C4-2B (cell line): Measurements from ENCODE around the gene ZNF367.
A peak's percentile ranks its signal among the peaks of the same experiment; 100 is the strongest.

Experiments used
- H3K27ac ChIP-seq: fragments of 450-650 bp; 2 replicates; pipeline ENCODE4 v1.5.1; 2017
- ZFX ChIP-seq: fragments of 450-650 bp; IDR thresholded peaks from 2 replicates; pipeline ENCODE4 v1.6.1; 2017
- TF ChIP-seq, protein P1 (sequence below): fragments of 450-650 bp; conservative IDR thresholded peaks from 2 replicates; pipeline ENCODE4 v1.5.1; 2017; ENCODE audit warnings: mild to moderate bottlenecking

The ZNF367 gene

DNA sequence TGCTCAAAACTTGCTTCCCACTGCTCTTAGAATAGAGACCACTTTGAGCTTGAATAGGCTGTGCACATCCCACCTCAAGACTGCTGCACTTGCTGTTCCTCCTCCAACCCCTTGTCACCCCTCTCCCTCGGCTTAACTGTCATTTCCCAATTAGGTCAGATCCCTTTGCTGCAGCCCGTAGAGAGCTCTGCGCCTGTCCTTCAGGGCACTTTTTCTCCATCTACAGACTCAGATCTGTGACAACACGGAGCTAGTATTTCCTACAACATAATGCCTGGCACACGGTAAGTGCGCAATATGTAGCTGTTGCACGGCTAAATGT lies 31.3 kb upstream of the ZNF367 start:
- TF ChIP-seq, protein P1, sequence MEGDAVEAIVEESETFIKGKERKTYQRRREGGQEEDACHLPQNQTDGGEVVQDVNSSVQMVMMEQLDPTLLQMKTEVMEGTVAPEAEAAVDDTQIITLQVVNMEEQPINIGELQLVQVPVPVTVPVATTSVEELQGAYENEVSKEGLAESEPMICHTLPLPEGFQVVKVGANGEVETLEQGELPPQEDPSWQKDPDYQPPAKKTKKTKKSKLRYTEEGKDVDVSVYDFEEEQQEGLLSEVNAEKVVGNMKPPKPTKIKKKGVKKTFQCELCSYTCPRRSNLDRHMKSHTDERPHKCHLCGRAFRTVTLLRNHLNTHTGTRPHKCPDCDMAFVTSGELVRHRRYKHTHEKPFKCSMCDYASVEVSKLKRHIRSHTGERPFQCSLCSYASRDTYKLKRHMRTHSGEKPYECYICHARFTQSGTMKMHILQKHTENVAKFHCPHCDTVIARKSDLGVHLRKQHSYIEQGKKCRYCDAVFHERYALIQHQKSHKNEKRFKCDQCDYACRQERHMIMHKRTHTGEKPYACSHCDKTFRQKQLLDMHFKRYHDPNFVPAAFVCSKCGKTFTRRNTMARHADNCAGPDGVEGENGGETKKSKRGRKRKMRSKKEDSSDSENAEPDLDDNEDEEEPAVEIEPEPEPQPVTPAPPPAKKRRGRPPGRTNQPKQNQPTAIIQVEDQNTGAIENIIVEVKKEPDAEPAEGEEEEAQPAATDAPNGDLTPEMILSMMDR: no peak
- TF ChIP-seq ZFX: no peak
- H3K27ac ChIP-seq: no peak overlapping the region

DNA sequence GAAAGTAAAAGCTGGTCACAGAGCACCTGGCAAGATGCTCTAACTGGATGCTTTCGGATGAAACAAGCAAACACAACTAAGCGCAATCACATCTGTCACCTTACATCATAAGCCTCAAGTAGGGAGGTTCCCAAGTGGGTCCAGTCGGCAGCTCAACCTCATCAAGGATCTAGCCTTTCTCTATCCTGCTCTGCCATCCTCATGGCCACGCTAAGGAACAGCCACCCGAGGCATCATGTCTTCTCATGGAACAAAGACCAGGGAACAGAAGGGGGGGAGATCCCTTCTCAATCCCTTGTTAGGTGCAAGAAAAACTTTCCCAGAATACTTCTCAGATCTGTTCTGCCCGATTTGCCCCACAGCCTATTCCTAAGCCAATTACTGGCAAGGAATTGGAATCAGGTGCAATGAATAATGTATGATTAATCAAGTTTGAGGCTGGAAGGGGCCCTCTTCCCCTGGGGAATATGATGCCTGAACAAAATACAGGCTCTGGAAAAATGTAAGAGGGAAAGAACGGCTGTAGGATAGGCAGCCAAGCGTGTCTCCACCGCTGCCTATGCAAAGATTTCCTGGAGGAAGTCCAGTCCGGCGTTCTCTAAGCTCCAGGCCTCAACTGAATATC lies 30.5 kb upstream of the ZNF367 start:
- H3K27ac ChIP-seq: no peak overlapping the region
- TF ChIP-seq, protein P1: no peak
- no peak for TF ChIP-seq ZFX

DNA sequence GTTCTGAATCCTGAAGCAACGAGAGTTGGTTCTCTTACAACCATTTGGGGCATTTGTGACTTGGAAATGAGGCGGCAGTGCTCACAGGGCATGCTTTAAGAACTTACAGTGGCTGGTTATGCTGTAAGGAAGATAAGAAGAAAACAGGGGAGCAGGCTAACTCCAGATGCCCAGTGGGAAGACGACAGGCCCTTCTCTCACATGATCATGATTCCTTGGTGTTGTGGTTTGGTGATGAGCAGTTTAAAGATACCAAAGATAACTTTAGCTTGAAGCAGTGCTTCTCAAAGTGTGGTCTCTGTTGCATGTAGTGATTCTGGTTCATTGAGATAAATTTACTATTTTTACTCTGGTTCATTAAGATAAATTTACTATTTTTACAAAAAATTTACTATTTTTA lies 29.2 kb upstream of the ZNF367 start:
- no peak overlapping the region for H3K27ac ChIP-seq
- TF ChIP-seq, protein P1: no peak
- no peak for TF ChIP-seq ZFX

DNA sequence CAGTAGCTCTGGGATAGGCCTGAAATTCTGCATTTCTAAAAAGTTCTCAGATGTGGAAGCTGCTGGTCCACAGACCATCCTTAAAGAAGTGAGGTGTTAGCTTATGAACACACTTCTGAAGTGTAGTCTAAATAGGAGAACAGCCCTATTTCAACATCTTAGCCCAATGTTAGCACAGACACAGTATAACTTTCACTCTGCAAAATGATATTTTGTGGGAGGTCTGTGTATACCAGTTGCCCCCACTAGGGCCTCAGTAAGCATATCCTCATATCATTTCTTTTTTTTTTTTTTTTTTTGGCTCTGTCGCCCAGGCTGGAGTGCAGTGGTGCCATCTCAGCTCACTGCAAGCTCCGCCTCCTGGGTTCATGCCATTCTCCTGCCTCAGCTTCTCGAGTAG lies 24.3 kb upstream of the ZNF367 start:
- no peak overlapping the region for H3K27ac ChIP-seq
- no peak for TF ChIP-seq ZFX
- TF ChIP-seq, protein P1: no peak

DNA sequence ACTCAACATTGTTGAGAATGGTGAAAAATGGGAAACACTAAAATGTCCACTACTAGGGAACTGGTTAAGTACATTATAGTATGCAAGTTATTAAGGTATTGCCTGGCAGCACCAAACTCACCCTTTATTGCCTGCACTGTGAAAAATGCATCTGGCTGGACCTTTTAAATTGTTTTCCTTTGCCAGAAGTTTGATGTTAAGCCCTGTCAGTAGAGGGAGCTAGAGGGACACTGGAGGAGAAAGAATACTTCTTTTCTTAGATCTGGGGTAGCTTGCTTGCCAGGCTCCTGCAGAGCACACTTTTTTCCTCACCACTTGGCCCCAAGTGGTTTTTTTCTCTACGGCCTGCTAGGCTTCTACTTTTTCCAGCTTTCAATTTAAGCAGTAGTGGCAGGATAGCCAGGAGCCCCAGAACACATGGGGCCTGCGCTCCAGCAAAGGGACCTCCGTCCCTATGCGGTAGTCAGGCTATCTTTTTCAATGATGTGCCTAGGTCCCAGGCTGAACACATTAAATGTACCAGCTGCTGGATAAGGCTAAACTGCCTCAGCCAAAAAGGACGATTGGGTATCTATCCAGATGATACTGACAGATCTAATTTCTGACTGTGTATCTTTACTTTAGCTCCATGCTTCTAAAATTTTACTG lies 23.8 kb upstream of the ZNF367 start:
- TF ChIP-seq ZFX: no peak
- TF ChIP-seq, protein P1: peak; percentile 85
- no peak overlapping the region for H3K27ac ChIP-seq

DNA sequence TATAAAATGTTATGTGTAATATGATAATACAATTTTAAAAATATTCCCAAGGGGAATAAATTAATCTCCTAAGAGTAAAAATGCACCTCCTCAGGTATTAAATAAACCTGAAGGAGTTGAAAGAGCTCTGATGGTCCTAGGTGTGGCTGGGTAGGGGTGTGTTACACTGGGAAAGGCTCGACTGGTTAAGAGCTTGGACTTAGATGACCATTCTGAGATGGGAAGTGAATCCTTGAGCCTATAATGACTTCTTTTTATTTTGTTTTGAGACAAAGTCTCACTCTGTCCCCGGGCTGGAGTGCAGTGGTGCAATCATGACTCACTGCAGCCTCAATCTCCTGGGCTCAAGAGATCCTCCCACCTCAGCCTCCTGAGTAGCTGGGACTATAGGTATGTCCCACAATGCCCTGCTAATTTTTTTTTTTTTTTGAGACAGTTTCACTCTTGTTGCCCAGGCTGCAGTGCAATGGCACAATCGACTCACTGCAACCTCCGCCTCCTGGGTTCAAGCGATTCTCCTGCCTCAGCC lies 22.6 kb upstream of the ZNF367 start:
- H3K27ac ChIP-seq: no peak overlapping the region
- no peak for TF ChIP-seq ZFX
- TF ChIP-seq, protein P1: no peak

DNA sequence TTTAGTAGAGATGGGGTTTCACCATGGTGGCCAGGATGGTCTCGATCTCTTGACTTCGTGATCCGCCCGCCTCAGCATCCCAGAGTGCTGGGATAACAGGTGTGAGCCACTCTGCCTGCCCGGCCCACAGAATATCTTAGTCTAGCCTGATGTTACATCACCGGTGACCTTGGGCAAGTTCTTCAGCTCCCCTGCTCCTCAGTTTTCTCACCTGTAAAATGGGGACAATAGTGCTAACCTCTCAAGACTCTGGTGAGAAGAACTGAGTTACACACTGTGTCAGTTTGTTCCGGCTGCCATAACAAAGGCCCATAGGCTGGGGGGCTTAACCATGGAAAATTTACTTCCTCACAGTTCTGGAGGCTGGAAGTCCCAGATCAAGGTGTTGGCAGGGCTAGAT lies 19.3 kb upstream of the ZNF367 start:
- H3K27ac ChIP-seq: no peak overlapping the region
- TF ChIP-seq ZFX: no peak
- TF ChIP-seq, protein P1: no peak
